OCI-LY1 (cell line): ENCODE data around the gene DND1.

ENCODE experiments used
- EZH2 ChIP-seq: fragments of 200-600 bp; sonication (generic), shearing (Covaris generic); IDR thresholded peaks from 2 replicates; pipeline ENCODE4 v1.8.0; 2017; ENCODE audit warnings: borderline replicate concordance, mixed run types, mild to moderate bottlenecking, antibody characterized with exemption, low read length, moderate library complexity, mixed read lengths
- TF ChIP-seq, protein P1 (sequence below): fragments of 200-600 bp; sonication (generic), shearing (Covaris generic); IDR thresholded peaks from 2 replicates; pipeline ENCODE4 v1.5.1; 2017; ENCODE audit warnings: mild to moderate bottlenecking, antibody characterized with exemption, low read length, moderate library complexity, mixed read lengths

DNA sequence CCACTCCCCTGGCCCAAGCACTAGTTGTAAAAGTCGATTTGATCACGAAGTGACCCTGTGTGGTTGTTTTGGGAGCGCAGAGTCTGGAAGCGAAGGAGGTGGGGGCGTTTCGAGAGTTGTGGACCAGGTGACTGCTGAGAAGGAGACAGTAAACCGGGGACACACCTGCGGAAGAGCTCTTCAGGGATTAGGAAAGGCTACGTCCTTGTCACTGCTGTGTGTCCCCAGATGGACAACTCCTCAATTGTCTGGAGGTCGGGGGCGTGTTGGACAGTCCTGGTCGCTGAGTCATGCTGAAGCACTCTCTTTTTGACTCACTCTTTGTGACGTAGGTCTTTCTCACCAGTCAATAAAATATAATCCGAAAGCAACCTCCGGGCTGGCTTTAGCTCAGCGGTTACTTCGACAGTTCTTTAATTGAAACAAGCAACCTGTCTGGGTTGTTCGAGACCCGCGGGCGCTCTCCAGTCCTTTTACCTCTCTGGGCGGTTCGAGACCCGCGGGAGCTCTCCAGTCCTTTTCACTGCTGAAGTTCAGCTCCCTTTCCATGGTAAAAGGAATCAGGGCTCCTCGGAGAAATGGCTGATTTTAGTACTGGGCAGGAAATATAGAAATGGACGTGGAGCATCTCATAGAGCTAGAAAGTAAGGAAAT lies 37.6 kb upstream of the DND1 start:
- TF ChIP-seq, protein P1, sequence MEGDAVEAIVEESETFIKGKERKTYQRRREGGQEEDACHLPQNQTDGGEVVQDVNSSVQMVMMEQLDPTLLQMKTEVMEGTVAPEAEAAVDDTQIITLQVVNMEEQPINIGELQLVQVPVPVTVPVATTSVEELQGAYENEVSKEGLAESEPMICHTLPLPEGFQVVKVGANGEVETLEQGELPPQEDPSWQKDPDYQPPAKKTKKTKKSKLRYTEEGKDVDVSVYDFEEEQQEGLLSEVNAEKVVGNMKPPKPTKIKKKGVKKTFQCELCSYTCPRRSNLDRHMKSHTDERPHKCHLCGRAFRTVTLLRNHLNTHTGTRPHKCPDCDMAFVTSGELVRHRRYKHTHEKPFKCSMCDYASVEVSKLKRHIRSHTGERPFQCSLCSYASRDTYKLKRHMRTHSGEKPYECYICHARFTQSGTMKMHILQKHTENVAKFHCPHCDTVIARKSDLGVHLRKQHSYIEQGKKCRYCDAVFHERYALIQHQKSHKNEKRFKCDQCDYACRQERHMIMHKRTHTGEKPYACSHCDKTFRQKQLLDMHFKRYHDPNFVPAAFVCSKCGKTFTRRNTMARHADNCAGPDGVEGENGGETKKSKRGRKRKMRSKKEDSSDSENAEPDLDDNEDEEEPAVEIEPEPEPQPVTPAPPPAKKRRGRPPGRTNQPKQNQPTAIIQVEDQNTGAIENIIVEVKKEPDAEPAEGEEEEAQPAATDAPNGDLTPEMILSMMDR, result no peak
- no peak for TF ChIP-seq EZH2
